ENCODE measurements around the gene FRAT2.
A peak's percentile ranks its signal among the peaks of the same experiment; 100 is the strongest.
"Not testable (repeated sequence)": the region's sequence is repeated elsewhere in the genome, so short reads cannot be mapped to it uniquely, and the experiment has no call there.

The FRAT2 gene

GRCh38 chr10:97291357-97292096, 43.0 kb downstream of the FRAT2 start:
- peak; percentile 14 for DNase-seq (ENCODE audit: low read depth, low spot score)

GRCh38 chr10:97290576-97291356, 43.8 kb downstream of the FRAT2 start:
- peak; percentile 27 for DNase-seq (ENCODE audit: low read depth, low spot score)

GRCh38 chr10:97290076-97290475, 44.5 kb downstream of the FRAT2 start:
- not testable (repeated sequence) for DNase-seq (ENCODE audit: low read depth, low spot score)
